K562 (cell line): ENCODE measurements around the gene SIRT7. TPM values are rescaled to one million over a fixed set of nuclear protein-coding genes. Genes with fewer than 3 reads are reported as not detected.

ENCODE experiments used
- BRD9 ChIP-seq: fragments of 450-650 bp; IDR thresholded peaks from 2 replicates; pipeline ENCODE4 v1.6.1; 2018; ENCODE audit warnings: low read depth; ENCODE audit not compliant: partially characterized antibody
- BRF1 ChIP-seq: IDR thresholded peaks from 3 replicates; pipeline ENCODE4 v1.6.1; 2011; ENCODE audit warnings: borderline replicate concordance, mild to moderate bottlenecking; ENCODE audit not compliant: insufficient read length; ENCODE audit errors: extremely low read depth
- CHD4 ChIP-seq: fragments of 200-600 bp; sonication (generic); IDR thresholded peaks from 3 replicates; pipeline ENCODE4 v1.6.1; 2012; ENCODE audit warnings: low read depth, mild to moderate bottlenecking, mixed read lengths, low read length, inconsistent platforms; ENCODE audit not compliant: insufficient read depth, insufficient replicate concordance, poor library complexity, severe bottlenecking
- ELF2 ChIP-seq: fragments of 250-450 bp; sonication (Bioruptor Pico); IDR thresholded peaks from 2 replicates; pipeline ENCODE4 v1.5.0; 2021; ENCODE audit warnings: mild to moderate bottlenecking
- HNRNPL ChIP-seq: fragments of 200-400 bp; formaldehyde crosslinking; IDR thresholded peaks from 2 replicates; pipeline ENCODE4 v1.6.1; 2017; ENCODE audit warnings: low read depth, mild to moderate bottlenecking, low read length
- HSF4 ChIP-seq: fragments of 250-450 bp; sonication (Bioruptor Pico); IDR thresholded peaks from 2 replicates; pipeline ENCODE4 v2.1.2; 2022; ENCODE audit warnings: mild to moderate bottlenecking, moderate library complexity, borderline replicate concordance
- ILK ChIP-seq: fragments of 450-650 bp; IDR thresholded peaks from 2 replicates; pipeline ENCODE4 v1.6.1; 2016; ENCODE audit warnings: missing genetic modification characterization, low read depth, mild to moderate bottlenecking, missing compliant biosample characterization, moderate library complexity, borderline replicate concordance
- MCM2 ChIP-seq: fragments of 450-650 bp; IDR thresholded peaks from 2 replicates; pipeline ENCODE4 v1.6.1; 2017; ENCODE audit warnings: low read depth, mild to moderate bottlenecking
- MYC ChIP-seq, 2 experiments: fragments of 250-450 bp in 1 of 2; sonication (Bioruptor Pico) in 1 of 2; IDR thresholded peaks; 2 replicates each; pipeline versions ENCODE4 v1.5.1 to v1.6.1; 2012 to 2021; ENCODE audit warnings: low read depth in 2 of 2, borderline replicate concordance in 1 of 2, improper control_type of control experiment in 1 of 2, low read length in 1 of 2, mild to moderate bottlenecking in 1 of 2, moderate library complexity in 1 of 2
- NFIC ChIP-seq: fragments of 450-650 bp; IDR thresholded peaks from 2 replicates; pipeline ENCODE4 v1.6.1; 2017; ENCODE audit warnings: mild to moderate bottlenecking, inconsistent platforms
- RBM17 ChIP-seq: fragments of 200-400 bp; formaldehyde crosslinking; IDR thresholded peaks from 2 replicates; pipeline ENCODE4 v1.6.1; 2017; ENCODE audit warnings: low read depth, mild to moderate bottlenecking, low read length, borderline replicate concordance
- STAG1 ChIP-seq: sonication (generic); formaldehyde crosslinking; IDR thresholded peaks from 2 replicates; pipeline ENCODE4 v1.5.0; 2020; ENCODE audit warnings: missing genetic modification reagents, borderline replicate concordance
- U2AF1 ChIP-seq: fragments of 200-400 bp; formaldehyde crosslinking; optimal IDR thresholded peaks from 2 replicates; pipeline ENCODE3; 2017; ENCODE audit warnings: mild to moderate bottlenecking, low read depth, low read length, moderate library complexity
- ZBTB1 ChIP-seq: sonication (generic); formaldehyde crosslinking; IDR thresholded peaks from 2 replicates; pipeline ENCODE4 v1.8.1; 2023; ENCODE audit warnings: missing genetic modification reagents, low read depth, mild to moderate bottlenecking, borderline replicate concordance
- ZNF175 ChIP-seq: fragments of 200-800 bp; sonication (Bioruptor generic); IDR thresholded peaks from 2 replicates; pipeline ENCODE4 v1.6.1; 2016; ENCODE audit warnings: low read depth, mild to moderate bottlenecking, missing genetic modification characterization, missing compliant biosample characterization
- ZNF274 ChIP-seq: IDR thresholded peaks from 2 replicates; pipeline ENCODE4 v1.6.1; 2011; ENCODE audit warnings: low read depth, mild to moderate bottlenecking, low read length, moderate library complexity, borderline replicate concordance
- ZNF354B ChIP-seq: fragments of 250-450 bp; sonication (Bioruptor Pico); IDR thresholded peaks from 2 replicates; pipeline ENCODE4 v1.4.0; 2020
- ZNF431 ChIP-seq: sonication (generic); formaldehyde crosslinking; IDR thresholded peaks from 2 replicates; pipeline ENCODE4 v1.8.0; 2022; ENCODE audit warnings: mild to moderate bottlenecking, missing genetic modification reagents
- polyA plus RNA-seq, 8 experiments: library from polyadenylated mRNA; depleted of rRNA in 4 of 8; stranded (reverse) in 5 of 8; unstranded in 3 of 8; fragments of >200 nt; fragmentation: Nextera tagmentation in 2 of 8; fragmentation: Illumina TruSeq in 1 of 8; extraction: Ambion mirVana in 2 of 8; extraction: Trizol in 1 of 8; gene quantifications; 2 replicates each; pipeline versions ENCODE4 v1.2.1 to v1.2.3, GENCODE V29; 2011 to 2014; ENCODE audit warnings: inconsistent platforms in 1 of 8, missing spikeins in 1 of 8
- total RNA-seq, 7 experiments: library from RNA; depleted of rRNA in 6 of 7; stranded (reverse); fragments of >200 nt in 6 of 7; fragmentation: Illumina TruSeq in 2 of 7; extraction: Trizol in 2 of 7; gene quantifications; 2 replicates each; pipeline versions ENCODE4 v1.2.1 to v1.2.3, GENCODE V29; 2011 to 2021; ENCODE audit warnings: low replicate concordance in 1 of 7
- TF ChIP-seq, protein P1 (sequence below): sonication (generic); formaldehyde crosslinking; IDR thresholded peaks from 2 replicates; pipeline ENCODE4 v1.4.0; 2020; ENCODE audit warnings: mild to moderate bottlenecking, missing genetic modification reagents
- TF ChIP-seq, protein P2 (sequence below), 2 experiments: fragments of 250-450 bp in 1 of 2; fragments of 450-650 bp in 1 of 2; sonication (Bioruptor Pico) in 1 of 2; IDR thresholded peaks; 2 replicates each; pipeline versions ENCODE4 v1.6.1 to v1.8.0; 2016 to 2021; ENCODE audit warnings: mild to moderate bottlenecking in 2 of 2, moderate library complexity in 2 of 2, missing compliant biosample characterization in 1 of 2, missing genetic modification characterization in 1 of 2
- TF ChIP-seq, protein P3 (sequence below): fragments of 450-650 bp; IDR thresholded peaks from 2 replicates; pipeline ENCODE4 v1.6.1; 2017; ENCODE audit warnings: antibody characterized with exemption

The SIRT7 gene
- total and polyA plus RNA-seq, 9 of the 15 experiments (the other 6 are each of a cell fraction or from before 2014, with no cell fraction given): 1.6 to 54.8 (median 20.3) TPM

DNA sequence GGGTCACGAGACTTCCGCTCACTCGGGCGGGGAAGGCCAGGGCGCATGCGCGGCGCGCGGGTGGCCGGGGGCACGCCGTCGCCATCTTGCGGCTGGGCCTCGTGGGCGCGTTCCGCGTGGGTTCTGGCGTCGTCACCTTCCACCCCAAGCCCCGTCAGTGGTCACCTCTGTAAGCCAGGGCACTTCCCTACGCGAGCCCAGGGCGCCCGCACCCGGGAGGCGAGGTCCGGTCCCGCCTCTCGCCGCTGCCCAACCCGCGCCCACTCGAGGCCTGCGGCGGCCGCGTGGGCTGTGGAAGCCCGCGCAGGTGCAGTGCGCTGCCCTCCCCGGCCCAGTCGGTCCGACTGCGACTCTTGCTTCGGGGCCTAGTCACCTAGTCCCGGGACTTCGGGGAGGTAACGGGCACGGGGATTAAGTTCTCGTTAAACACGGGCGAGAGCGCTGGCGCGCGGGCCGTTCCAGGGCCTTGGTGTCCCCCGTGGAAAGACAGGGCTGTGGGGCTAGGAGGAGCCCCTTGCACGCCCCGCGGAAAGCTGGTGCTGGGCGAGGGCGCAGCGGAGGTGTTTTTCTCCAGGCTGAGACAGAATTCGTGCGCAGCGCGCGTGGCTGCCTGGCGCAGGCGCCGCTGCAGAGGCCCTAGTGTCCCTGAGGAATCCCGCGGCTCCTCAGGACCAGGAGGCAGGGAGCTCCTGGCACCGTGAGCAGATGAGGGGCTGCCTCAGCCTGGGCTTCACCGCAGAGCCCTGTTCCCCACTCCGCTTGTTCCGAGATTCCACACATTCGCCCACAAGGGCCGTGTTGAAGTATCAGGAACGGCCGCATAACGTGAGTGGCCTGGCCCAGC is 46.4 kb downstream of the SIRT7 start (continued):
- peak; percentile 64; the same call in 1 of the 2 replicates for TF ChIP-seq HNRNPL
- TF ChIP-seq NFIC: peak; percentile 53
- TF ChIP-seq U2AF1: peak; percentile 72
- TF ChIP-seq STAG1 (CRISPR knock-in tag): peak; percentile 49; the same call in 1 of the 2 replicates
- no peak for TF ChIP-seq ILK (tag)
- no peak for TF ChIP-seq BRF1
- TF ChIP-seq ELF2 (CRISPR knock-in tag): peak; percentile 94
- TF ChIP-seq BRD9: peak; percentile 42
- TF ChIP-seq, protein P1, sequence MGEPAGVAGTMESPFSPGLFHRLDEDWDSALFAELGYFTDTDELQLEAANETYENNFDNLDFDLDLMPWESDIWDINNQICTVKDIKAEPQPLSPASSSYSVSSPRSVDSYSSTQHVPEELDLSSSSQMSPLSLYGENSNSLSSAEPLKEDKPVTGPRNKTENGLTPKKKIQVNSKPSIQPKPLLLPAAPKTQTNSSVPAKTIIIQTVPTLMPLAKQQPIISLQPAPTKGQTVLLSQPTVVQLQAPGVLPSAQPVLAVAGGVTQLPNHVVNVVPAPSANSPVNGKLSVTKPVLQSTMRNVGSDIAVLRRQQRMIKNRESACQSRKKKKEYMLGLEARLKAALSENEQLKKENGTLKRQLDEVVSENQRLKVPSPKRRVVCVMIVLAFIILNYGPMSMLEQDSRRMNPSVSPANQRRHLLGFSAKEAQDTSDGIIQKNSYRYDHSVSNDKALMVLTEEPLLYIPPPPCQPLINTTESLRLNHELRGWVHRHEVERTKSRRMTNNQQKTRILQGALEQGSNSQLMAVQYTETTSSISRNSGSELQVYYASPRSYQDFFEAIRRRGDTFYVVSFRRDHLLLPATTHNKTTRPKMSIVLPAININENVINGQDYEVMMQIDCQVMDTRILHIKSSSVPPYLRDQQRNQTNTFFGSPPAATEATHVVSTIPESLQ: peak; percentile 83
- peak; percentile 46; the same call in 1 of the 2 replicates for TF ChIP-seq ZNF431 (CRISPR knock-in tag)
- TF ChIP-seq, protein P2, sequence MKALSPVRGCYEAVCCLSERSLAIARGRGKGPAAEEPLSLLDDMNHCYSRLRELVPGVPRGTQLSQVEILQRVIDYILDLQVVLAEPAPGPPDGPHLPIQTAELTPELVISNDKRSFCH (CRISPR knock-in tag; IDR thresholded peaks at IDR 0.05): no peak
- TF ChIP-seq, protein P2 (tag; IDR thresholded peaks at IDR 0.05): peak; percentile 95
- TF ChIP-seq CHD4: peak; percentile 85
- TF ChIP-seq, protein P3, sequence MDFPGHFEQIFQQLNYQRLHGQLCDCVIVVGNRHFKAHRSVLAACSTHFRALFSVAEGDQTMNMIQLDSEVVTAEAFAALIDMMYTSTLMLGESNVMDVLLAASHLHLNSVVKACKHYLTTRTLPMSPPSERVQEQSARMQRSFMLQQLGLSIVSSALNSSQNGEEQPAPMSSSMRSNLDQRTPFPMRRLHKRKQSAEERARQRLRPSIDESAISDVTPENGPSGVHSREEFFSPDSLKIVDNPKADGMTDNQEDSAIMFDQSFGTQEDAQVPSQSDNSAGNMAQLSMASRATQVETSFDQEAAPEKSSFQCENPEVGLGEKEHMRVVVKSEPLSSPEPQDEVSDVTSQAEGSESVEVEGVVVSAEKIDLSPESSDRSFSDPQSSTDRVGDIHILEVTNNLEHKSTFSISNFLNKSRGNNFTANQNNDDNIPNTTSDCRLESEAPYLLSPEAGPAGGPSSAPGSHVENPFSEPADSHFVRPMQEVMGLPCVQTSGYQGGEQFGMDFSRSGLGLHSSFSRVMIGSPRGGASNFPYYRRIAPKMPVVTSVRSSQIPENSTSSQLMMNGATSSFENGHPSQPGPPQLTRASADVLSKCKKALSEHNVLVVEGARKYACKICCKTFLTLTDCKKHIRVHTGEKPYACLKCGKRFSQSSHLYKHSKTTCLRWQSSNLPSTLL: no peak
- peak; percentile 46; the same call in 1 of the 2 replicates for TF ChIP-seq ZNF175
- TF ChIP-seq ZNF354B (CRISPR knock-in tag): no peak
- TF ChIP-seq MYC (IDR thresholded peaks at IDR 0.05; ENCODE audit: low read depth, low read length): peak; percentile 100
- TF ChIP-seq MYC (CRISPR knock-in tag; IDR thresholded peaks at IDR 0.05; ENCODE audit: borderline replicate concordance, low read depth): peak; percentile 97
- TF ChIP-seq ZNF274: peak; percentile 44; the same call in 1 of the 2 replicates
- no peak for TF ChIP-seq MCM2
- peak; percentile 36 for TF ChIP-seq ZBTB1
- no peak for TF ChIP-seq HSF4 (CRISPR knock-in tag)
- TF ChIP-seq RBM17: no peak
